ENCODE measurements around the gene NBAS.
"Not testable (repeated sequence)": the region's sequence is repeated elsewhere in the genome, so short reads cannot be mapped to it uniquely, and the experiment has no call there.

NBAS gene

DNA sequence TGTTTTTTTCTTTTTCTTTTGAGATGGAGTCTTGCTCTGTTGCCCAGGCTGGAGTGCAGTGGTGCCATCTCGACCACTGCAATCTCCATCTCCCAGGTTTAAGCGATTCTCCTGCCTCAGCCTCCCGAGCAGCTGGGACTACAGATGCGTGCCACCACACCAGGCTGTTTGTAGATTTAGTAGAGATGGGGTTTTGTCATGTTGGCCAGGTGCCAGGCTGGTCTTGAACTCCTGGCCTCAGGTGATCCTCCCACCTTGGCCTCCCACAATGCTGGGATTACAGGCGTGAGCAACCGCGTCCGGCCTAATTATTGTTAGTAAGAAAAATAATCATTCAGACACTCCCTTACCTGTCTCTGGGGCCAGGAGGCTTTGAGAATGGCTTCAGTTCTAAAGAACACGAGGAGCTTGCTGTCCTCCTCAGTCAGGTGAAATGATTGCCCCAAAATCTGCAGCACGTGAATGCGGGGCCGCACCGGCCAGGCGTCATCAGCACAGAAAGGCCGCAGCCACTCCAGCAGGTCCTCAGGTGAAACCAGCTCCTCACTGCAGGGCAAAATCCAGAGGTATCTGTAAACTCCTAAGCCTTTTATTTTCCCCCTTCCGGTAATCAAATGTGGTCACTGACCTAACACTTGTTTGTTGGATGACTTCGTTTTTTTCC is 342.6 kb downstream of the NBAS start:
- H3K27ac ChIP-seq (ENCODE audit: low read depth, low read length) = no peak overlapping the region
- H3K9ac ChIP-seq (ENCODE audit: low read length) = no peak overlapping the region
- no peak overlapping the region for H3K4me3 ChIP-seq (ENCODE audit: low read depth in 1 of 2, low read length in 2 of 2)
- H3K9me3 ChIP-seq (ENCODE audit: low read length) = no peaks in the 10 kb centered on the region
- H3K4me1 ChIP-seq (ENCODE audit: insufficient read depth, low read length) = no peaks in the 10 kb centered on the region
- peaks cover 7% of the 10 kb centered on the region for H3K36me3 ChIP-seq (ENCODE audit: insufficient read depth, low read length)
- H3K27me3 ChIP-seq (ENCODE audit: control insufficient read depth in 1 of 2, insufficient read depth in 2 of 2, low read length in 2 of 2) = no peaks in the 10 kb centered on the region

DNA sequence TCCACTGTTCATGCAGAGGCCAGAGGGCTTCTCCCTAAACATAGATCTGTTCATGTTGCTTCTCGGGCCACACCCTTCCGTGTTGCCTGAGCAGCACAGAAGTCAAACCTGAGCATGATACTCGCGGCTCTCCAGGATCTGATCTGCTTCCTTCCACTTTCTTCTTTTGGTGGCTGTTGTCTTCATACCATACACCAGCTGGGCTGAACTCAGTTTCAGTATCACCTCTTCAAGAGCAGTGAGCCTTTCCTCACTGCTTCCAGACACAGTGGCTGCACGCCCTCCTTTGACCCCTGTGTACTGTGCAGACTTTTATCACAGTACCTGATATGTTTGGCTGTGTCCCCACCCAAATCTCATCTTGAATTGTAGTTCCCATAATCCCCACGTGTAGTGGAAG is 348.9 kb downstream of the NBAS start:
- no peaks in the 10 kb centered on the region for H3K9me3 ChIP-seq (ENCODE audit: low read length)
- H3K4me1 ChIP-seq (ENCODE audit: insufficient read depth, low read length) = no peaks in the 10 kb centered on the region

DNA sequence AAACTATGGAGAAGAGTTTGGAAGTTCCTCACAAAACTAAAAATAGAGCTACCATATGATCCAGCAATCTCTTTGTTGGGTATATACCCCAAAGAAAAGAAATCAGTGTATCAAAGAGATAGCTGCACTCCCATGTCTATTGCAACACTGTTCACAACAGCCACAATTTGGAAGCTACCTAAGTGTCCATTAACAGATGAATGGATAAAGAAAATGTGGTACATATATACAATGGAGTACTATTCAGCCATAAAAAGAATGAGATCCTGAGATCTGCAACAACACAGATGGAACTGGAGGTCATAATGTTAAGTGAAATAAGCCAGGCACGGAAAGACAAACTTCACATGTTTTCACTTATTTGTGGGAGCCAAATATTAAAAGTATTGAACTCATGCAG is 350.6 kb downstream of the NBAS start:
- H3K27ac ChIP-seq (ENCODE audit: low read depth, low read length); H3K27me3 ChIP-seq (ENCODE audit: control insufficient read depth in 1 of 2, insufficient read depth in 2 of 2, low read length in 2 of 2); H3K4me1 ChIP-seq (ENCODE audit: insufficient read depth, low read length); H3K36me3 ChIP-seq (ENCODE audit: insufficient read depth, low read length); H3K9me3 ChIP-seq (ENCODE audit: low read length); H3K9ac ChIP-seq (ENCODE audit: low read length); H3K4me3 ChIP-seq (ENCODE audit: low read depth in 1 of 2, low read length in 2 of 2): not testable (repeated sequence)

More for the DNA sequence above, 348.9 kb downstream of the NBAS start:
- no peaks in the 10 kb centered on the region for H3K36me3 ChIP-seq (ENCODE audit: insufficient read depth, low read length)
- H3K9ac ChIP-seq (ENCODE audit: low read length) = no peak overlapping the region
- H3K27ac ChIP-seq (ENCODE audit: low read depth, low read length) = no peak overlapping the region
- H3K4me3 ChIP-seq (ENCODE audit: low read depth in 1 of 2, low read length in 2 of 2) = no peak overlapping the region
- H3K27me3 ChIP-seq (ENCODE audit: control insufficient read depth in 1 of 2, insufficient read depth in 2 of 2, low read length in 2 of 2) = no peaks in the 10 kb centered on the region

DNA sequence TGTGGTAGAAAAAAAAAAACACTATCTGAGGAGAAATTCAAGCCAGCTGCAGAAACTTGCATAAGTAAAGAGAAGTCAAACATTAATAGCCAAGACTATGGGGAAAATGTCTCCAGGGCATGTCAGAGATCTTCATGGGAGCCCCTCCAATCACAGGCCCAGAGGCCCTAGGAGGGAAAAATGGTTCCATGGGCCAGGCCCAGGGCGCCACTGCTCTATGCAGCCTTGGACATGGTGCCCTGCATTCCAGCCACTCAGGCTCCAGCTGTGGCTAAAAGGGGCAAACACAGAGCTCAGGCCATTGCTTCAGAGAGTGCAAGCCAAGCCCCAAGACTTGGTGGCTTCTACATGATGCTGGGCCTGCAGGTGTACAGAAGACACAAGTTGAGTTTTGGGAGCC is 354.7 kb downstream of the NBAS start:
- H3K9me3 ChIP-seq (ENCODE audit: low read length) = no peaks in the 10 kb centered on the region
- H3K27me3 ChIP-seq (ENCODE audit: control insufficient read depth in 1 of 2, insufficient read depth in 2 of 2, low read length in 2 of 2) = no peaks in the 10 kb centered on the region
- H3K4me3 ChIP-seq (ENCODE audit: low read depth in 1 of 2, low read length in 2 of 2) = no peak overlapping the region
- H3K9ac ChIP-seq (ENCODE audit: low read length) = no peak overlapping the region
- no peak overlapping the region for H3K27ac ChIP-seq (ENCODE audit: low read depth, low read length)
- no peaks in the 10 kb centered on the region for H3K36me3 ChIP-seq (ENCODE audit: insufficient read depth, low read length)
- peaks cover 3% of the 10 kb centered on the region for H3K4me1 ChIP-seq (ENCODE audit: insufficient read depth, low read length)

DNA sequence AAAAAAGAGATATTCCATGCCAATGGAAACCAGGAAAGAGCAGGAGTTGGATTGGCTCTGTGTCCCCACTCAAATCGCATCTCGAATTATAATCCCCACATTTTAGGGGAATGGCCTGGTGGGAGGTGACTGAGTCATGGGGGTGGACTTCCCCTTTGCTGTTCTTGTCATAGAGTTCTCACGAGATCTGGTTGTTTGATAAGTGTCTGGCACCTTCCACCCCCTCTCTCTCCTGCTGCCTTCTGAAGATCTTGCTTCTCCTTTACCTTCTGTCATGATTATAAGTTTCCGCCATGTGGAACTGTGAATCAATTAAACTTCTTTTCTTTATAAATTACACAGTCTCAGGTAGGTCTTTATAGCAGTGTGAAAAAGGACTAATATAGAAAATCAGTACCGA is 355.6 kb downstream of the NBAS start:
- Histone ChIP-seq H3K9ac (ENCODE audit: low read length) (no peak overlapping the region), H3K9me3 (ENCODE audit: low read length) (no peaks in the 10 kb centered on the region), H3K36me3 (ENCODE audit: insufficient read depth, low read length) (no peaks in the 10 kb centered on the region), H3K4me3 (ENCODE audit: low read depth in 1 of 2, low read length in 2 of 2) (no peak overlapping the region), H3K27me3 (ENCODE audit: control insufficient read depth in 1 of 2, insufficient read depth in 2 of 2, low read length in 2 of 2) (no peaks in the 10 kb centered on the region), H3K4me1 (ENCODE audit: insufficient read depth, low read length) (peaks cover 3% of the 10 kb centered on the region), H3K27ac (ENCODE audit: low read depth, low read length) (no peak overlapping the region)

DNA sequence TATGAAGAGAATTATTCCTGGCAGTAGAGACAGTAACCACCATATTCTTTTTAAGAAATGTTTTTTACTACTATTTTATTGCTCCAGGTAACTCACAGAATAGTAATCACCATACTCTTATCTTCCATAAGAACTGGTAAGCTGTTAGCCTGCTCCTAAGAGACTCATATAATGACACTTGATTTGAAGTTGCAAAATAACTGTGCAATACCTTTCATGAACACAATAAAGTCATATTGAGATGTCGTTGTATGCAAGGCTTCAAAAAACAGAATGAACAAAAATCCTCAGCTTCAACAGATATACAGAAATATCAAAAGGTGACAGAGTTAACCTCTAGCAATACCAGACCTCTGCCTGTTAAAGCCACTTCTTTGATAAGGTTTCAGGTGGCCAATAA is 360.1 kb downstream of the NBAS start:
- Histone ChIP-seq H3K36me3 (ENCODE audit: insufficient read depth, low read length) (no peaks in the 10 kb centered on the region), H3K4me1 (ENCODE audit: insufficient read depth, low read length) (peaks cover 3% of the 10 kb centered on the region), H3K27me3 (ENCODE audit: control insufficient read depth in 1 of 2, insufficient read depth in 2 of 2, low read length in 2 of 2) (no peaks in the 10 kb centered on the region), H3K9ac (ENCODE audit: low read length) (no peak overlapping the region), H3K4me3 (ENCODE audit: low read depth in 1 of 2, low read length in 2 of 2) (no peak overlapping the region), H3K9me3 (ENCODE audit: low read length) (no peaks in the 10 kb centered on the region), H3K27ac (ENCODE audit: low read depth, low read length) (no peak overlapping the region)

DNA sequence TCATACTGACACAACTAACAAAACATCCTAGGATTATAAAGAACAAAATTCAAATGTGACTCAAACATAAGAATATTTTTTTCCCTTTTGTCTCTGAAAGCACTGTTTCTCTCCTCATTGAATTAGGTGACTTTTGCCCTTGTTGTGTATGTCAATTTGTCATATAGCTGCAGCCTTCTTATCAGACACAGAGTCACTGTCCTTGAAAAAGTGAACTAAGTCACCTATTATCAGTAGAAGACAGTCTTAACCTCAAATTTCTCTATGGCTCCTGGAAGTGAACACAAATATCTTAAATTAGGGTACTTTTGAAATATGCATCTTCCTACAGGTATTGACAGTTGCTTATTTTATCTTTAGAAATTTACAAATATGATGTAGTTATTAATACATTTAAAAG is 360.6 kb downstream of the NBAS start:
- H3K36me3 ChIP-seq (ENCODE audit: insufficient read depth, low read length) = no peaks in the 10 kb centered on the region
- no peak overlapping the region for H3K4me3 ChIP-seq (ENCODE audit: low read depth in 1 of 2, low read length in 2 of 2)
- no peak overlapping the region for H3K9ac ChIP-seq (ENCODE audit: low read length)
- peaks cover 3% of the 10 kb centered on the region for H3K4me1 ChIP-seq (ENCODE audit: insufficient read depth, low read length)
- no peaks in the 10 kb centered on the region for H3K27me3 ChIP-seq (ENCODE audit: control insufficient read depth in 1 of 2, insufficient read depth in 2 of 2, low read length in 2 of 2)
- H3K27ac ChIP-seq (ENCODE audit: low read depth, low read length) = no peak overlapping the region
- H3K9me3 ChIP-seq (ENCODE audit: low read length) = no peaks in the 10 kb centered on the region

DNA sequence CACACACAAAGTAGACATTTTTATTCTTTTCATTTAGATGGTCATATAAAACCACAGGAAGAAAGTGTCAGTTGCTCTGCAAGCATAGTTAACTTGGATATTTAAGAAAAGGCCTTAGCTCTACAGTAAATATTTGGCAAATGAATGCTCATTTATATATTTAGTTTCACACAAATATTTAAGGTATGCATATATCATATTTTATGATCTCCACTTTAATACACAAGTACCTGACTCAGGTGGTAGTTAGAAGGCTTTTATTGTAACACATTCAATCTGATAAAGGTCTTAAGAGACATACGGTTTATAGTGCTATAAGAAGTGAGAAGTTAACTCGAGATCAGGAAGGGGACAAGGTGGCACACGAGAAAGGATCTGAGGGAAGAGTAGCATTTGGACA is 363.1 kb downstream of the NBAS start:
- H3K9me3 ChIP-seq (ENCODE audit: low read length) = no peaks in the 10 kb centered on the region
- no peak overlapping the region for H3K4me3 ChIP-seq (ENCODE audit: low read depth in 1 of 2, low read length in 2 of 2)
- H3K36me3 ChIP-seq (ENCODE audit: insufficient read depth, low read length) = no peaks in the 10 kb centered on the region
- H3K9ac ChIP-seq (ENCODE audit: low read length) = no peak overlapping the region
- H3K27me3 ChIP-seq (ENCODE audit: control insufficient read depth in 1 of 2, insufficient read depth in 2 of 2, low read length in 2 of 2) = no peaks in the 10 kb centered on the region
- H3K4me1 ChIP-seq (ENCODE audit: insufficient read depth, low read length) = peaks cover 3% of the 10 kb centered on the region
- H3K27ac ChIP-seq (ENCODE audit: low read depth, low read length) = no peak overlapping the region

DNA sequence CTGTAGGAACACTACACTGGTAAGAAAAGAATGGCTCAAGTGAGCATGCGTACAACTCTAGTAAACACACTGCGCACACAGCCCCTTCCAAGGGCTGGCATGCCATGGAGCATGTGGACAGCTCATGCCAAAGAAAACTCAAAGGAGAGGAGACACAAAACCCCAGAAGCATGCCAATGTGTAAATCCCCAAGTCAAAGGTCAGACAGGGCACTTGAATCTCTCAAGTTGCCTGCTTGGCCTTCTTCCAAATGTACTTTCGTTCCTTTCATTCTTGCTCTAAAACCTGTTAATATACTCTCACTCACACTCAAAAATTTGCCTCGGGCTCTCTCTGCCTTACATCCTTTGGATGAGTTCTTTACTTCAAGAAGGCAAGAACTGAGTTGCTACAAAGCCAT is 365.3 kb downstream of the NBAS start:
- H3K36me3 ChIP-seq (ENCODE audit: insufficient read depth, low read length) = no peaks in the 10 kb centered on the region

DNA sequence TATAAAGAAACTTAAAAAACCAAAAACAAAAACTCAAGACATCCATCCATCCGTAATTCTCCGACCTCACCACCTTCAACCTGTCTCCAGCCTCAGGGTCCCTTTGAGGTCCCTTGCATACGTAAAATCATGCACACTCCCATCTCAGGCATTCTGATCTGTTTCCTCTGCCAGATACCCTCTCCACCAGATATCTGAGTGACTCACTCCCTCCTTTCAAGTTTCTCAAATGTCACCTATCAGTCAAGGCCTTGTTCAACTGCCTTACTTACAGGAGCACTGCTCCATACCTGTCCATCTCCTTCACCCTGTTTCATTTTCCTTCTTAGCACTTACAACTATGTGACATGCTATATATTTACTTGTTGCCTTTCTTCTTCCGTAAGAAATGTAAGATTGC is 369.3 kb downstream of the NBAS start:
- Histone ChIP-seq H3K36me3 (ENCODE audit: insufficient read depth, low read length) (no peaks in the 10 kb centered on the region), H3K27me3 (ENCODE audit: control insufficient read depth in 1 of 2, insufficient read depth in 2 of 2, low read length in 2 of 2) (no peaks in the 10 kb centered on the region), H3K9me3 (ENCODE audit: low read length) (no peaks in the 10 kb centered on the region)

More for the DNA sequence above, 365.3 kb downstream of the NBAS start:
- H3K27me3 ChIP-seq (ENCODE audit: control insufficient read depth in 1 of 2, insufficient read depth in 2 of 2, low read length in 2 of 2) = no peaks in the 10 kb centered on the region
- H3K4me1 ChIP-seq (ENCODE audit: insufficient read depth, low read length) = no peaks in the 10 kb centered on the region
- no peak overlapping the region for H3K9ac ChIP-seq (ENCODE audit: low read length)
- H3K27ac ChIP-seq (ENCODE audit: low read depth, low read length) = no peak overlapping the region
- H3K9me3 ChIP-seq (ENCODE audit: low read length) = no peaks in the 10 kb centered on the region
- H3K4me3 ChIP-seq (ENCODE audit: low read depth in 1 of 2, low read length in 2 of 2) = no peak overlapping the region

DNA sequence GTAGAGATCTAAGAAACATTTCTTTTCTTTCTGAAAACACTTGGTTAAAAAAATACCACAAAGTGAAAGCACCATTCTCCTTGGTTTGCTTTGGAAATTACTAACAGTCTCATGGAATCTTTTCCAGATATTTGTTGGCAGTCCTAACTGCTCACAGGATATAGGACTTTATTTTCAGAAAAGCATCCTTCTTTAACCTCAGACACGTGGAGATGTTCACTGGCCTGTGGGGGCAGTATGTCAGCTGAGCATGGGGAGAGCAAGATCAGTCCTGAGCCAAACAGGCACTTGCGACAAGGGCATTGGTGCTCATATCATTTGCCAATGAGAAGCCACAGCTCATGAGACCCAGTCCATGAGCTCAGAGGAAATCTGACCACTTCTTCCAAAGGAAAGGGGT is 371.9 kb downstream of the NBAS start:
- Histone ChIP-seq H3K4me1 (ENCODE audit: insufficient read depth, low read length) (no peaks in the 10 kb centered on the region), H3K4me3 (ENCODE audit: low read depth in 1 of 2, low read length in 2 of 2) (no peak overlapping the region), H3K36me3 (ENCODE audit: insufficient read depth, low read length) (no peaks in the 10 kb centered on the region), H3K27me3 (ENCODE audit: control insufficient read depth in 1 of 2, insufficient read depth in 2 of 2, low read length in 2 of 2) (no peaks in the 10 kb centered on the region), H3K9me3 (ENCODE audit: low read length) (no peaks in the 10 kb centered on the region), H3K9ac (ENCODE audit: low read length) (no peak overlapping the region), H3K27ac (ENCODE audit: low read depth, low read length) (no peak overlapping the region)

More for the DNA sequence above, 369.3 kb downstream of the NBAS start:
- no peak overlapping the region for H3K27ac ChIP-seq (ENCODE audit: low read depth, low read length)
- H3K4me1 ChIP-seq (ENCODE audit: insufficient read depth, low read length) = no peaks in the 10 kb centered on the region
- no peak overlapping the region for H3K9ac ChIP-seq (ENCODE audit: low read length)
- no peak overlapping the region for H3K4me3 ChIP-seq (ENCODE audit: low read depth in 1 of 2, low read length in 2 of 2)

DNA sequence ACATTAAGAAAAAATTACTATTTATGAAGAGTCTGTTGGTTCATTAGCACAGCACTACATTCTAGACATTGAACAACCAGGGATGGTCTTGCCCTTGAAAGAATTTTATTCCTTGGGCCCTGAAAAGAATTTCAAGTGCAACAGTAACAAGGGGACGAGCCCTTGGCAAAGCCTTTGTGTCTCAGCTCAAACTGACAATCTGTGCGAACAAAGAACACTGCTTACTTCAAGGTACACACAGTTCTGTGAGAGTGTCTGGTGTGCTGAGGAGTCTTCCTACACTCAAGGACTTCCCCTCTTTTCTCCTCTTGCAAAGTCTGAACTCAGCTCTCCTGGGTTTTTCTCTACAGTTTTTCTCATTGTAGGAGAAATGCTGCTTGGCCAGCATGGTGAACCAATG is 373.4 kb downstream of the NBAS start:
- no peak overlapping the region for H3K4me3 ChIP-seq (ENCODE audit: low read depth in 1 of 2, low read length in 2 of 2)
- no peaks in the 10 kb centered on the region for H3K4me1 ChIP-seq (ENCODE audit: insufficient read depth, low read length)
- no peak overlapping the region for H3K27ac ChIP-seq (ENCODE audit: low read depth, low read length)
- no peaks in the 10 kb centered on the region for H3K27me3 ChIP-seq (ENCODE audit: control insufficient read depth in 1 of 2, insufficient read depth in 2 of 2, low read length in 2 of 2)
- H3K36me3 ChIP-seq (ENCODE audit: insufficient read depth, low read length) = no peaks in the 10 kb centered on the region
- no peak overlapping the region for H3K9ac ChIP-seq (ENCODE audit: low read length)
- H3K9me3 ChIP-seq (ENCODE audit: low read length) = no peaks in the 10 kb centered on the region
